Panc1 (cell line): ENCODE data around the gene PSMF1. TPM values are rescaled to one million over a fixed set of nuclear protein-coding genes. Genes with fewer than 3 reads are reported as not detected.

ENCODE experiments used
- ATAC-seq: fragments of 200-7000 bp; cut with Tn5 transposase; 2 replicates; pipeline ENCODE4 v1.9.1; 2020; ENCODE audit warnings: mild to moderate bottlenecking, moderate library complexity
- BruUV-seq: library from RNA; stranded (reverse); fragments of 400-500 nt; replicated peaks from 2 replicates; lab custom pipeline; 2021; lab: Mats Ljungman, UMichigan
- CTCF ChIA-PET: fragments of 300-600 bp; sonication (Branson Sonifier 250); formaldehyde crosslinking; loops from one replicate; lab custom pipeline; 2022; ENCODE audit warnings: antibody characterized with exemption; lab: Charles Lee
- POLR2A ChIA-PET: fragments of 300-600 bp; sonication (Branson Sonifier 250); formaldehyde crosslinking; loops from one replicate; lab custom pipeline; 2022; ENCODE audit warnings: antibody characterized with exemption; lab: Charles Lee
- DNase-seq: peaks from one replicate; pipeline ENCODE4 v3.0.0-alpha.2; 2010; ENCODE audit warnings: low read depth, low spot score
- H3K27ac ChIP-seq: 2 replicates; pipeline ENCODE4 v1.5.1; 2011; ENCODE audit warnings: mild to moderate bottlenecking, low read length, inconsistent platforms
- H3K27me3 ChIP-seq: fragments of 200-500 bp; sonication (Bioruptor generic); 2 replicates; pipeline ENCODE4 v1.6.0; 2014; ENCODE audit warnings: low read length, inconsistent platforms; ENCODE audit not compliant: control insufficient read depth, insufficient read depth
- H3K36me3 ChIP-seq: fragments of 200-500 bp; sonication (Bioruptor generic); 2 replicates; pipeline ENCODE4 v1.5.1; 2014; ENCODE audit warnings: inconsistent platforms, mild to moderate bottlenecking, low read length, moderate library complexity; ENCODE audit not compliant: control insufficient read depth, insufficient read depth
- H3K4me1 ChIP-seq: 2 replicates; pipeline ENCODE4 v1.5.1; 2011; ENCODE audit warnings: inconsistent platforms, mild to moderate bottlenecking, low read length, moderate library complexity; ENCODE audit not compliant: control insufficient read depth, insufficient read depth
- H3K4me3 ChIP-seq, 2 experiments: 2 replicates each; pipeline ENCODE4 v1.5.1; 2011 to 2012; ENCODE audit warnings: low read depth in 2 of 2, low read length in 2 of 2, mild to moderate bottlenecking in 2 of 2, inconsistent platforms in 1 of 2, moderate library complexity in 1 of 2
- H3K9me3 ChIP-seq: fragments of 200-500 bp; sonication (Bioruptor generic); 2 replicates; pipeline ENCODE4 v1.5.1; 2014; ENCODE audit warnings: low read depth, mild to moderate bottlenecking, inconsistent platforms, low read length, moderate library complexity; ENCODE audit not compliant: control insufficient read depth, insufficient read depth
- POLR2AphosphoS5 ChIP-seq: IDR thresholded peaks from 2 replicates; pipeline ENCODE4 v1.6.1; 2012; ENCODE audit warnings: mild to moderate bottlenecking, low read depth, low read length, moderate library complexity
- SIN3A ChIP-seq: IDR thresholded peaks from 2 replicates; pipeline ENCODE4 v1.6.1; 2012; ENCODE audit warnings: low read depth, mild to moderate bottlenecking, low read length, moderate library complexity, borderline replicate concordance; ENCODE audit not compliant: insufficient read depth
- TCF7L2 ChIP-seq: IDR thresholded peaks from 2 replicates; pipeline ENCODE4 v1.6.1; 2011; ENCODE audit warnings: mild to moderate bottlenecking, low read depth, low read length, inconsistent platforms
- in situ Hi-C: cut with HindIII; loops from 2 replicates; pipeline ENCODE4 v1.10.0; 2016; ENCODE audit warnings: low sequenced_read_pairs, low pct_unique_long_range_greater_than_20kb
- intact Hi-C: fragments of 100-400 bp; cut with micrococcal nuclease; formaldehyde crosslinking; loops from one replicate; pipeline ENCODE4 v1.10.0; 2022; ENCODE audit not compliant: unreplicated experiment
- total RNA-seq: library from RNA; stranded (reverse); gene quantifications from one replicate; pipeline ENCODE4 v1.2.1, GENCODE V29; 2021; ENCODE audit not compliant: unreplicated experiment
- TF ChIP-seq, protein P1 (sequence below), 2 experiments: IDR thresholded peaks; 2 replicates each; pipeline ENCODE4 v1.6.1; 2011 to 2012; ENCODE audit warnings: low read depth in 2 of 2, control low read depth in 1 of 2, low read length in 1 of 2, mild to moderate bottlenecking in 1 of 2, moderate library complexity in 1 of 2; ENCODE audit not compliant: insufficient read depth in 1 of 2
- TF ChIP-seq, protein P2 (sequence below): fragments of 450-650 bp; IDR thresholded peaks from 2 replicates; pipeline ENCODE4 v1.5.1; 2017; ENCODE audit warnings: mild to moderate bottlenecking

The PSMF1 gene
- total RNA-seq, 1 experiment from 2014 or later = 161 TPM

DNA sequence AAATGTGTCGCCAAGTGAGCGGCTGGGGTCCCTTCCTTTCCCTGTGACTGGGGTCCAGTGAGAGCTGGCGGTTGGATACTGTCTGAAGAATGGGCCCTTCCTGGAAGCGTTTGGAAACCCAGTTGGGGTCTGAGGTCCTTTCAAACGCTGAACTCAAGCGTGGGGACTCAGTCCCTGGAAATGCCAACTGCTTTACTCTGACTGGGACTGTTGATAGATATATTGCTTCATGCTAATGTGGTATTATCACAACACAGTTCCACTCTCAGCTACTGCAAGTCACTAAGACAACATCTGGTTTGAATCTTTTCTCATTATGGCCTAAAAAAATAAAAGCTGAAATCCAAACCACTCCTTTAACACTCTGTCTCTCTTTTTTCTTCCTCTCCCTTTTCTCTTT lies 23.7 kb upstream of the PSMF1 start:
- H3K27ac ChIP-seq = no peak overlapping the region
- CTCF ChIA-PET = no interaction called here
- POLR2A ChIA-PET = no interaction called here

DNA sequence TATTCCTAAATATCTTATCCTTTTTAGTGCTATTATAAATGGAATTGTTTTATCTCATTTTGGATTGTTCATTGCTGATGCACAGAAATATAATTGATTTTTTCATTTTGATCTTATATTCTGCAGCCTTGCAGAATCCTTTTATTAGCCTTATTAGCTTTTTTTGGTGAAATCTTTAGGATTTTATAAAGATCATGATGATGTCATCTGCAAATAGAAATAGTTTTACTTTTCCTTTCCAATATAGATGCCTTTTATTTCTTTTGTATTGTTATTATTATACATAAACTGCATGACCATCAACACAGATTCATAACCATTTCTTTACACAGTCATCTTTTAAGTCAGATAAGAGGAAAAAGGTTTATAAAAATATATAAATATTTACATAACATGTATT lies 16.9 kb upstream of the PSMF1 start:
- Histone ChIP-seq H3K4me3 (no peak overlapping the region), H3K9me3 (peaks cover 6% of the 10 kb centered on the region; the same call in 1 of the 2 replicates), H3K27ac (no peak overlapping the region), H3K36me3 (no peaks in the 10 kb centered on the region), H3K27me3 (no peaks in the 10 kb centered on the region), H3K4me1 (no peaks in the 10 kb centered on the region)
- DNase-seq (no peak), ATAC-seq (no peak)
- TF ChIP-seq SIN3A (no peak), POLR2AphosphoS5 (no peak), TCF7L2 (no peak)
- TF ChIP-seq, protein P1, sequence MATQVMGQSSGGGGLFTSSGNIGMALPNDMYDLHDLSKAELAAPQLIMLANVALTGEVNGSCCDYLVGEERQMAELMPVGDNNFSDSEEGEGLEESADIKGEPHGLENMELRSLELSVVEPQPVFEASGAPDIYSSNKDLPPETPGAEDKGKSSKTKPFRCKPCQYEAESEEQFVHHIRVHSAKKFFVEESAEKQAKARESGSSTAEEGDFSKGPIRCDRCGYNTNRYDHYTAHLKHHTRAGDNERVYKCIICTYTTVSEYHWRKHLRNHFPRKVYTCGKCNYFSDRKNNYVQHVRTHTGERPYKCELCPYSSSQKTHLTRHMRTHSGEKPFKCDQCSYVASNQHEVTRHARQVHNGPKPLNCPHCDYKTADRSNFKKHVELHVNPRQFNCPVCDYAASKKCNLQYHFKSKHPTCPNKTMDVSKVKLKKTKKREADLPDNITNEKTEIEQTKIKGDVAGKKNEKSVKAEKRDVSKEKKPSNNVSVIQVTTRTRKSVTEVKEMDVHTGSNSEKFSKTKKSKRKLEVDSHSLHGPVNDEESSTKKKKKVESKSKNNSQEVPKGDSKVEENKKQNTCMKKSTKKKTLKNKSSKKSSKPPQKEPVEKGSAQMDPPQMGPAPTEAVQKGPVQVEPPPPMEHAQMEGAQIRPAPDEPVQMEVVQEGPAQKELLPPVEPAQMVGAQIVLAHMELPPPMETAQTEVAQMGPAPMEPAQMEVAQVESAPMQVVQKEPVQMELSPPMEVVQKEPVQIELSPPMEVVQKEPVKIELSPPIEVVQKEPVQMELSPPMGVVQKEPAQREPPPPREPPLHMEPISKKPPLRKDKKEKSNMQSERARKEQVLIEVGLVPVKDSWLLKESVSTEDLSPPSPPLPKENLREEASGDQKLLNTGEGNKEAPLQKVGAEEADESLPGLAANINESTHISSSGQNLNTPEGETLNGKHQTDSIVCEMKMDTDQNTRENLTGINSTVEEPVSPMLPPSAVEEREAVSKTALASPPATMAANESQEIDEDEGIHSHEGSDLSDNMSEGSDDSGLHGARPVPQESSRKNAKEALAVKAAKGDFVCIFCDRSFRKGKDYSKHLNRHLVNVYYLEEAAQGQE (IDR thresholded peaks at IDR 0.05; ENCODE audit: insufficient read depth in 1 of 2, low read depth in 2 of 2, low read length in 1 of 2) = no peak
- TF ChIP-seq, protein P2, sequence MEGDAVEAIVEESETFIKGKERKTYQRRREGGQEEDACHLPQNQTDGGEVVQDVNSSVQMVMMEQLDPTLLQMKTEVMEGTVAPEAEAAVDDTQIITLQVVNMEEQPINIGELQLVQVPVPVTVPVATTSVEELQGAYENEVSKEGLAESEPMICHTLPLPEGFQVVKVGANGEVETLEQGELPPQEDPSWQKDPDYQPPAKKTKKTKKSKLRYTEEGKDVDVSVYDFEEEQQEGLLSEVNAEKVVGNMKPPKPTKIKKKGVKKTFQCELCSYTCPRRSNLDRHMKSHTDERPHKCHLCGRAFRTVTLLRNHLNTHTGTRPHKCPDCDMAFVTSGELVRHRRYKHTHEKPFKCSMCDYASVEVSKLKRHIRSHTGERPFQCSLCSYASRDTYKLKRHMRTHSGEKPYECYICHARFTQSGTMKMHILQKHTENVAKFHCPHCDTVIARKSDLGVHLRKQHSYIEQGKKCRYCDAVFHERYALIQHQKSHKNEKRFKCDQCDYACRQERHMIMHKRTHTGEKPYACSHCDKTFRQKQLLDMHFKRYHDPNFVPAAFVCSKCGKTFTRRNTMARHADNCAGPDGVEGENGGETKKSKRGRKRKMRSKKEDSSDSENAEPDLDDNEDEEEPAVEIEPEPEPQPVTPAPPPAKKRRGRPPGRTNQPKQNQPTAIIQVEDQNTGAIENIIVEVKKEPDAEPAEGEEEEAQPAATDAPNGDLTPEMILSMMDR = no peak
- BruUV-seq = no TSS peak
- ChIA-PET POLR2A (no interaction called here), CTCF (no interaction called here)
- intact Hi-C loops (no loop called here), in situ Hi-C loops (no loop called here)

More for the DNA sequence above, 23.7 kb upstream of the PSMF1 start:
- BruUV-seq = no TSS peak
- DNase-seq (no peak), ATAC-seq (no peak)
- H3K36me3 ChIP-seq = no peaks in the 10 kb centered on the region
- TF ChIP-seq POLR2AphosphoS5 = no peak
- TF ChIP-seq, protein P2 = no peak
- TF ChIP-seq, protein P1 (IDR thresholded peaks at IDR 0.05; ENCODE audit: insufficient read depth in 1 of 2, low read depth in 2 of 2, low read length in 1 of 2) = no peak
- TF ChIP-seq TCF7L2 = no peak
- TF ChIP-seq SIN3A = no peak
- intact Hi-C loops (no loop called here), in situ Hi-C loops (no loop called here)
- H3K27me3 ChIP-seq = no peaks in the 10 kb centered on the region
- no peaks in the 10 kb centered on the region for H3K4me1 ChIP-seq
- H3K4me3 ChIP-seq = no peak overlapping the region
- no peaks in the 10 kb centered on the region for H3K9me3 ChIP-seq
